Tibial nerve (tissue), 4 donors: ENCODE measurements around the gene SCTR.

Source experiments
- EP300 ChIP-seq, 2 donors: sonication (generic); formaldehyde crosslinking; IDR thresholded peaks; one replicate each; pipeline ENCODE4 v1.6.1; 2017; ENCODE audit warnings: antibody characterized with exemption in 2 of 2, mild to moderate bottlenecking in 1 of 2
- POLR2A ChIP-seq, 2 donors: fragments of 450-650 bp; IDR thresholded peaks; one replicate each; pipeline ENCODE4 v1.6.1; 2017; ENCODE audit warnings: antibody characterized with exemption in 2 of 2, mild to moderate bottlenecking in 2 of 2, moderate library complexity in 2 of 2
- TF ChIP-seq, protein P1 (sequence below), 5 experiments: fragments of 200-600 bp in 3 of 5; fragments of 450-650 bp in 2 of 5; sonication (generic) in 3 of 5; IDR thresholded peaks; one replicate each; pipeline ENCODE4 v1.5.1; 2016 to 2019; ENCODE audit warnings: antibody characterized with exemption in 5 of 5, mild to moderate bottlenecking in 3 of 5, moderate library complexity in 2 of 5

DNA sequence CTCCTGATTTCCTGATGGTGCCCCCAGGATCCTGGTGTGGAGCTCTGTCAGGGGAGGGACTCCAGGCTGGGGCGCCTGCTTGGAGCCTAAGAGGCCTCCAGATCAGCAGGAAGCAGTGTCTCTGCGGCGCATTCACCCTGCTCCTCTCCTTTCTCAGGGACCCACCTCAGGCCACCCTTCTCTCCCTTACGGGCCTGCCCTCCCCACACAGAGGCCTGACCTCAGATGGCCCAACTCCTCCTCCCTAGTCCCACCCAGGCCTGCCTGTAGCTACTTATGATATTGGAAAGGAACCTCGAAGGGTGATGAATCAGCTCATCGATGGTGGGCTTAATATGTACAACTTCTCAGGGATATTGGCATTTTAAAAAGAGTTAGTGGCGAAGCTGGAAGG lies 82.1 kb downstream of the SCTR start:
- TF ChIP-seq, protein P1, sequence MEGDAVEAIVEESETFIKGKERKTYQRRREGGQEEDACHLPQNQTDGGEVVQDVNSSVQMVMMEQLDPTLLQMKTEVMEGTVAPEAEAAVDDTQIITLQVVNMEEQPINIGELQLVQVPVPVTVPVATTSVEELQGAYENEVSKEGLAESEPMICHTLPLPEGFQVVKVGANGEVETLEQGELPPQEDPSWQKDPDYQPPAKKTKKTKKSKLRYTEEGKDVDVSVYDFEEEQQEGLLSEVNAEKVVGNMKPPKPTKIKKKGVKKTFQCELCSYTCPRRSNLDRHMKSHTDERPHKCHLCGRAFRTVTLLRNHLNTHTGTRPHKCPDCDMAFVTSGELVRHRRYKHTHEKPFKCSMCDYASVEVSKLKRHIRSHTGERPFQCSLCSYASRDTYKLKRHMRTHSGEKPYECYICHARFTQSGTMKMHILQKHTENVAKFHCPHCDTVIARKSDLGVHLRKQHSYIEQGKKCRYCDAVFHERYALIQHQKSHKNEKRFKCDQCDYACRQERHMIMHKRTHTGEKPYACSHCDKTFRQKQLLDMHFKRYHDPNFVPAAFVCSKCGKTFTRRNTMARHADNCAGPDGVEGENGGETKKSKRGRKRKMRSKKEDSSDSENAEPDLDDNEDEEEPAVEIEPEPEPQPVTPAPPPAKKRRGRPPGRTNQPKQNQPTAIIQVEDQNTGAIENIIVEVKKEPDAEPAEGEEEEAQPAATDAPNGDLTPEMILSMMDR (IDR thresholded peaks at IDR 0.05): no peak
- TF ChIP-seq EP300 (IDR thresholded peaks at IDR 0.05) (no peak), POLR2A (IDR thresholded peaks at IDR 0.05) (no peak)
